CD4-positive, alpha-beta T cell treated with Interleukin-6 at 100 ng/mL for 8 hours (primary cell): ENCODE data around the gene TMEM19.
A peak's percentile ranks its signal among the peaks of the same experiment; 100 is the strongest.

Source experiments
- DNase-seq: peaks from one replicate; pipeline ENCODE4 v3.0.0-alpha.2; 2020; ENCODE audit warnings: mixed read lengths, low spot score

TMEM19 gene

GRCh38 chr12:71719647-71720370, 33.9 kb downstream of the TMEM19 start:
- DNase-seq, result no peak

DNA sequence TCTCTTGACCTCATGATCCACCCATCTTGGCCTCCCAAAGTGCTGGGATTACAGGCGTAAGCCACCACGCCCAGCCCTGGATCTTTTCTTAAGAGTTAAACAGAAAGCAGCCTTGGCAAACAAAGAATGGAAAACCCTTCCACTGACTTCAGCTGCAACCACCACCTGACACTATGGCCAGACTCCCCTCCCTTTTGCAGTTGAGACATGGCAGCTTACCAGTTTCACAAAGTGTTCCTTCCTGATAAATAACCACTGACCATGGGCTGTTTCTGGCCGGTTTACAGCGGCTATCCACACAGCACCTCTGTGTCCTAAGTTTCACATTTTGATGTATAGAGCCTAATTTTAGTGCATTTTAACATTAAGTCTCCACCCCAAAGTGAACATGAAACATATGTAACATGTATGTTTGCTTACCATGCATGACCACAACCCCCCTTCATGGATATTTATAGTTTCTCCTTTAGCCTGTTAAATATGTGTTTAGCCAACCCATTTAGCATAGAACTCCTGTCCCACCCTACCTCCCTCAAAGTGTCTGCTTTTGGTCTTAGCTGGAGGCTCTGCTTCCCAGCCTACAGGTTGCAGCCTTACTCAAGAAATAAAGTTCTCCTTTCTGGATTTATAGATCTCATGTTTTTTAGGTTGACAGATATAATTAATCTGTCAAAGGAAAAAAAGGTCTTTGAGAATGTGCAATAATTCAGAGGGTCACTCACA, 36.1 kb downstream of the TMEM19 start:
- no peak for DNase-seq

DNA sequence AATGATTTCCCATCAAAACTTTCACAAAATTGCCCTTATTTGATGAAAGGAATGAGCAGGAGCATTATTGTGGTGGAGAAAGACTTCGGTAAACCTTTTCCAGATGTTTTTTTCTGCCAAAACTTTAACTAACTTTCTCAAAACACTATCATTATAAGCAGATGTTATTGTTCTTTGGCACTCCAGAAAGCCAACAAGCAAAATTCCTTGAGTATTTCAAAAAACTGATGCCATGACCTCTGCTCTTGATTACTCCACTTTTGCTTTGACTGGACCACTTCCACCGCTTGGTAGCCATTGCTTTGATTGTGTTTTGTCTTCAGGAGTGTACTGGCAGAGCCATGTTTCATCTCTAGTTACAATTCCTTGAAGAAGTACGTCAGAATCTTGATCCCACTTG, 39.1 kb downstream of the TMEM19 start:
- DNase-seq, result no peak

- no peak for DNase-seq
Observed at GRCh38 chr12:71726548-71726947, 40.7 kb downstream of the TMEM19 start.

DNA sequence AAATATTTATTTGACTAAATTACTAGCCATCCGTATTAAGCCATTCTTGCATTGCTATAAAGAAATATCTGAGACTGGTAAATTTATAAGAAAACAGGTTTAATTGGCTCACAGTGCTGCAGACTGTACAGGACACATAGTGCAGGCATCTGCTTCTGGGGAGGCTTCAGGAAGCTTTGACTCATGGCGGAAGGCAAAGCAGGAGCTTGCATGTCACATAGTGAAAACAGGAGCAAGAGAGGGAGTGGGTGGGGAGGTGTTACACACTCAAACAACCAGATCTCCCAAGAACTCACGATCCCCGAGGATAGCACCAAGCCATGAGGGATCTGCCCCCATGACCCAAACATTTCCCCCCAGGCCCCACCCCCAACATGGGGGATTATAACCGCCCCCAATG, 42.1 kb downstream of the TMEM19 start:
- no peak for DNase-seq

GRCh38 chr12:71730936-71731335, 45.1 kb downstream of the TMEM19 start:
- DNase-seq, result no peak

GRCh38 chr12:71731439-71732356, 45.8 kb downstream of the TMEM19 start:
- DNase-seq, result no peak

- DNase-seq, result no peak
Observed at GRCh38 chr12:71732357-71732712, 46.5 kb downstream of the TMEM19 start.

DNA sequence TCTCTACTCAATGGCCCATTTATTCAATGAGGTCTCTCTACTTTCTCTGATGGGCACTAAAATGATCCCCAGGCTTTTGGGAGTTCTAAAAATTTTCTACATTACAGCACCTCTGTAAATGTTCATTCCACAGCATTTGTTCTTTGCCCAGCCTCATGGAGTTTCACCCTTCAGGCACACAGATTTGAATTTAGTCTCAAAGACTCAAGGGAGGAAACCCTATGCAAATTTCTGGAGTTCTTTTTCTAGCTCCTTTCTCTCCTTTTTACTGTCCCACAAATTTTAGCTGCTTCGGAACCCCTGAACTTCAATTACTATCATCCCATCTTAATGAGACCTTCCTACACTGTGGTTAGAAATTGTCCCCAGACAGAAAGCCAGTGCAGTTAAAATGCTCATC, 51.3 kb downstream of the TMEM19 start:
- no peak for DNase-seq

- DNase-seq, result no peak
Observed at GRCh38 chr12:71742998-71743397, 57.1 kb downstream of the TMEM19 start.

DNA sequence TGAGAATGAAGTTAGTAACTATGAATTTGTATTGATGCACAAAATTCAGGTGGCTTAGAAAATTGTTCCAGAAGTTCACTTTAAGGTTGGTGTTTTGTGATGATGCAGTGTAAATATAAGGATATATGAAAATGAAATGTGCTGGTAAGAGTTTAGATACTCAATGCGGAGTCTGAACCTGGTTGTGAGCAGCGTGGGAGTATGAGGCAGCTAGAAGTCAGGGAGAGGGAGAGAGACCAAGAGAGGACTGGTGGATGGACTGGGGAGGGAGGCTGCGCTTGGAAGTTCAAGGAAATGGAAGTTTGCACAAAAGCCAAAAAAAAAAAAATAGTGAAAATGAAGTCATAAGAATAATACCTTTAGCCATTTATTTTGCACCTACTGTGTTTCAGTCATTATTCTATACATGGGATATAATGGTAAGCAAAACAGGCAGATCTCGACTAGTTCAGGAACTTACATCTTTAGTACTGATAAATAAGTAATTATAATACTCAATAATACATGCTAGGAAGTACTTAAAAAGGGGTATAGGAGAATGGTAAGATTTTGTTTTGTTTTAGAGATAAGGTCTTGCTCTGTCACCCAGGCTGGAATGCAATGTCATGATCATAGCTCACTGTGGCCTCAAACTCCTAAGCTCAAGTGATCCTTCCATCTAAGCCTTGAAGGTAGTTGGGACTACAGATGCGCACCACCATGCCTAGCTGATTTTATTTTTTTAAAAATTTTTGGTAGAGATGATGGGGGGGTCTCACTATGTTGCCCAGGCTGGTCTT, 58.8 kb downstream of the TMEM19 start:
- no peak for DNase-seq

GRCh38 chr12:71746974-71747611, 61.2 kb downstream of the TMEM19 start:
- peak; percentile 58 for DNase-seq

GRCh38 chr12:71748081-71748850, 62.4 kb downstream of the TMEM19 start:
- DNase-seq, result no peak

DNA sequence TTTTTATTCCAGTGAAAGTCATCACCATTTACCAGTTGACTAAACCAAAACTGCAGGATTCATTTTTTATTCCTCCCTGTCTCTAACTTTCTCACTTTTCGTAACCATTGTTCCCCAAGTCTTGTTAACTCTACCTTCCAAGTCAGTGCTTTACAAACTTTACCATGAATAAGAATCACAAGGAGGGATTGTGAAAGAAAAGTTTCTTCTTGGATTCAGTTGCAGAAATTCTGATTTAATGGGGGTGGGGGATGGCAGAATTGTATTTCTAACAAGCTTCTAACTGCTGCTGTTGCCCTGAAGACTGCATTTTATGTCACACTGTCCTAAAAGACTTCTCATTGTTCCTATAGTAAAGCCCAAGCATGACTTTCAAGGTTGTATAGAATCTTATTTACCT, 63.8 kb downstream of the TMEM19 start:
- DNase-seq, result no peak

- no peak for DNase-seq
Observed at GRCh38 chr12:71752891-71753290, 67.0 kb downstream of the TMEM19 start.
